MCF 10A (cell line): ENCODE results near the gene ARL6IP6. TPM values are rescaled to one million over a fixed set of nuclear protein-coding genes. Genes with fewer than 3 reads are reported as not detected.

Experiments used
- BruUV-seq: library from RNA; stranded (reverse); fragments of 400-500 nt; replicated peaks from 2 replicates; lab custom pipeline; 2021; lab: Mats Ljungman, UMichigan
- CTCF ChIA-PET: fragments of 300-600 bp; sonication (Branson Sonifier 250); formaldehyde crosslinking; extraction: SDS; loops from one replicate; lab custom pipeline; 2021; ENCODE audit warnings: antibody characterized with exemption, inconsistent platforms; lab: Yijun Ruan, JAX
- POLR2A ChIA-PET: fragments of 300-600, 350-650 bp; sonication (Branson Sonifier 250); formaldehyde crosslinking; extraction: SDS; loops from one replicate; lab custom pipeline; 2020; ENCODE audit warnings: antibody characterized with exemption, inconsistent platforms; lab: Yijun Ruan, JAX
- DNase-seq: peaks from one replicate; pipeline ENCODE4 v3.0.0-alpha.2; 2018; ENCODE audit not compliant: unreplicated experiment
- H3K27ac Mint-ChIP-seq: one replicate; pipeline ENCODE4 v1.8.0; 2022; ENCODE audit warnings: mild to moderate bottlenecking, low read depth, mixed read lengths; ENCODE audit not compliant: unreplicated experiment
- H3K27me3 Mint-ChIP-seq: one replicate; pipeline ENCODE4 v1.8.0; 2022; ENCODE audit warnings: mixed read lengths; ENCODE audit not compliant: insufficient read depth, unreplicated experiment
- H3K36me3 Mint-ChIP-seq: one replicate; pipeline ENCODE4 v1.8.0; 2022; ENCODE audit warnings: mild to moderate bottlenecking, moderate library complexity, mixed read lengths; ENCODE audit not compliant: insufficient read depth, unreplicated experiment
- H3K4me1 Mint-ChIP-seq: one replicate; pipeline ENCODE4 v1.8.0; 2022; ENCODE audit warnings: mixed read lengths; ENCODE audit not compliant: insufficient read depth, unreplicated experiment
- H3K4me3 Mint-ChIP-seq: one replicate; pipeline ENCODE4 v1.8.0; 2022; ENCODE audit warnings: mild to moderate bottlenecking, moderate library complexity, mixed read lengths; ENCODE audit not compliant: unreplicated experiment
- H3K9me3 Mint-ChIP-seq: one replicate; pipeline ENCODE4 v1.8.0; 2022; ENCODE audit warnings: mixed read lengths; ENCODE audit not compliant: unreplicated experiment
- intact Hi-C: fragments of 100-400 bp; cut with micrococcal nuclease; formaldehyde crosslinking; loops from 2 replicates; pipeline ENCODE4 v1.14.1; 2022
- total RNA-seq: library from RNA; stranded (reverse); gene quantifications from 2 replicates; pipeline ENCODE4 v1.2.3, GENCODE V29; 2022
- TF ChIP-seq, protein P1 (sequence below): fragments of 200-600 bp; IDR thresholded peaks from one replicate; pipeline ENCODE4 v1.8.0; 2022; ENCODE audit warnings: antibody characterized with exemption, mild to moderate bottlenecking; ENCODE audit not compliant: unreplicated experiment

ARL6IP6 gene
- total RNA-seq, 1 experiment from 2014 or later: 23.7 TPM

GRCh38 chr2:152682663-152683062, 35.8 kb upstream of the ARL6IP6 start:
- H3K9me3 Mint-ChIP-seq: no peaks in the 10 kb centered on the region
- no peaks in the 10 kb centered on the region for H3K27me3 Mint-ChIP-seq
- H3K36me3 Mint-ChIP-seq: peaks cover 35% of the 10 kb centered on the region
- CTCF ChIA-PET: interaction anchor here (0.6 to 1.1 kb wide), 3 partner anchors 14 to 1249 kb away, joined by 3 to 4 read pairs (median 3); no protein-coding TSS in a partner anchor
- TF ChIP-seq, protein P1, sequence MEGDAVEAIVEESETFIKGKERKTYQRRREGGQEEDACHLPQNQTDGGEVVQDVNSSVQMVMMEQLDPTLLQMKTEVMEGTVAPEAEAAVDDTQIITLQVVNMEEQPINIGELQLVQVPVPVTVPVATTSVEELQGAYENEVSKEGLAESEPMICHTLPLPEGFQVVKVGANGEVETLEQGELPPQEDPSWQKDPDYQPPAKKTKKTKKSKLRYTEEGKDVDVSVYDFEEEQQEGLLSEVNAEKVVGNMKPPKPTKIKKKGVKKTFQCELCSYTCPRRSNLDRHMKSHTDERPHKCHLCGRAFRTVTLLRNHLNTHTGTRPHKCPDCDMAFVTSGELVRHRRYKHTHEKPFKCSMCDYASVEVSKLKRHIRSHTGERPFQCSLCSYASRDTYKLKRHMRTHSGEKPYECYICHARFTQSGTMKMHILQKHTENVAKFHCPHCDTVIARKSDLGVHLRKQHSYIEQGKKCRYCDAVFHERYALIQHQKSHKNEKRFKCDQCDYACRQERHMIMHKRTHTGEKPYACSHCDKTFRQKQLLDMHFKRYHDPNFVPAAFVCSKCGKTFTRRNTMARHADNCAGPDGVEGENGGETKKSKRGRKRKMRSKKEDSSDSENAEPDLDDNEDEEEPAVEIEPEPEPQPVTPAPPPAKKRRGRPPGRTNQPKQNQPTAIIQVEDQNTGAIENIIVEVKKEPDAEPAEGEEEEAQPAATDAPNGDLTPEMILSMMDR: no peak
- no peak for DNase-seq
- no peak overlapping the region for H3K4me3 Mint-ChIP-seq
- intact Hi-C loops: no loop called here
- peaks cover 13% of the 10 kb centered on the region for H3K4me1 Mint-ChIP-seq
- BruUV-seq: no TSS peak
- no peak overlapping the region for H3K27ac Mint-ChIP-seq
- POLR2A ChIA-PET: interaction anchor here (0.7 to 1.2 kb wide), 4 partner anchors 9 to 35 kb away, joined by 3 to 4 read pairs (median 4); partner anchors contain the start of gene PRPF40A

DNA sequence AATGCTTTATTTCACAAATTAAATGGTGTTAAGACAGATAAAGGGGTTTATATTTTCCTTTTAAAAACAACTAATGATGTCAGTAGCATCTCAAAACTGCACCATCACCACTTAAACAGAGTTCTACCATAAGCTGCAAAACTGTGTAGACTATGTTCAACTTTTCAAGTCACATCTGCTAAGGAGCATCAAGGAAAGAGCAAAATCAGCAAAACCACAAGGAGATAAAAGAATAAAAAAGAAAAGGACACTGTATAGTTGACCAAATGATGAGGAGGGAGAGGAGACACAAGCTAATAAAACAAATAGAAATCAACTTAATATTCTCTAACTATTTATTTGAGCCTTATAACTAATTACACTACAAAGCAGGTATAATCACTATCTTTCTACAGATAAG, 35.0 kb upstream of the ARL6IP6 start:
- BruUV-seq: no TSS peak
- Mint-ChIP-seq H3K9me3 (no peaks in the 10 kb centered on the region), H3K27ac (no peak overlapping the region), H3K36me3 (peaks cover 31% of the 10 kb centered on the region), H3K4me1 (peaks cover 13% of the 10 kb centered on the region), H3K27me3 (no peaks in the 10 kb centered on the region), H3K4me3 (no peak overlapping the region)
- ChIA-PET POLR2A (interaction anchor here (1.1 to 1.2 kb wide), 4 partner anchors 8 to 34 kb away, joined by 3 to 4 read pairs (median 3); partner anchors contain the start of gene PRPF40A), CTCF (interaction anchor here (1.1 kb wide), 1 partner anchor 14 kb away, joined by 4 read pairs; no protein-coding TSS in a partner anchor)
- TF ChIP-seq, protein P1: no peak
- intact Hi-C loops: no loop called here
- DNase-seq: no peak

- intact Hi-C loops: no loop called here
- peaks cover 13% of the 10 kb centered on the region for H3K36me3 Mint-ChIP-seq
- DNase-seq: no peak
- H3K27ac Mint-ChIP-seq: no peak overlapping the region
- H3K4me3 Mint-ChIP-seq: no peak overlapping the region
- TF ChIP-seq, protein P1: no peak
- BruUV-seq: no TSS peak
- H3K27me3 Mint-ChIP-seq: no peaks in the 10 kb centered on the region
- POLR2A ChIA-PET: interaction anchor here (1.6 kb wide), 1 partner anchor 30 kb away, joined by 8 read pairs; the partner anchor contains the start of gene PRPF40A
- peaks cover 13% of the 10 kb centered on the region for H3K4me1 Mint-ChIP-seq
- CTCF ChIA-PET: interaction anchor here (0.7 kb wide), 2 partner anchors 51 to 87 kb away, joined by 3 read pairs; no protein-coding TSS in a partner anchor
- H3K9me3 Mint-ChIP-seq: no peaks in the 10 kb centered on the region
Observed at GRCh38 chr2:152686321-152686720, 32.1 kb upstream of the ARL6IP6 start.

GRCh38 chr2:152693033-152693432, 25.4 kb upstream of the ARL6IP6 start:
- TF ChIP-seq, protein P1: no peak
- H3K9me3 Mint-ChIP-seq: no peaks in the 10 kb centered on the region
- H3K27ac Mint-ChIP-seq: no peak overlapping the region
- BruUV-seq: no TSS peak
- no peak for DNase-seq
- intact Hi-C loops: no loop called here
- H3K4me1 Mint-ChIP-seq: peaks cover 12% of the 10 kb centered on the region
- H3K27me3 Mint-ChIP-seq: no peaks in the 10 kb centered on the region
- H3K4me3 Mint-ChIP-seq: no peak overlapping the region
- ChIA-PET CTCF (no interaction called here), POLR2A (interaction anchor here (1.5 kb wide), 1 partner anchor 24 kb away, joined by 5 read pairs; the partner anchor contains the start of gene PRPF40A)
- H3K36me3 Mint-ChIP-seq: peaks cover 17% of the 10 kb centered on the region
